Vagina (tissue), 2 donors: Measurements from ENCODE around the gene TMEM171.

Experiments used
- CTCF ChIP-seq, 3 experiments: fragments of 450-650 bp in 2 of 3; fragments of 200-600 bp in 1 of 3; sonication (generic) in 1 of 3; IDR thresholded peaks; one replicate each; pipeline ENCODE4 v1.5.1; 2017 to 2019; ENCODE audit warnings: antibody characterized with exemption in 3 of 3, mild to moderate bottlenecking in 2 of 3, moderate library complexity in 2 of 3
- POLR2A ChIP-seq, 2 donors: fragments of 450-650 bp; IDR thresholded peaks; one replicate each; pipeline ENCODE4 v1.6.1; 2017; ENCODE audit warnings: antibody characterized with exemption in 2 of 2, mild to moderate bottlenecking in 2 of 2, moderate library complexity in 2 of 2

- TF ChIP-seq POLR2A (IDR thresholded peaks at IDR 0.05) (no peak), CTCF (IDR thresholded peaks at IDR 0.05) (no peak)
Observed at GRCh38 chr5:73131711-73132425, 11.5 kb downstream of the TMEM171 start.
